GM19438 (cell line): ENCODE measurements around the gene IL27RA.

Experiments
- ATAC-seq: cut with Tn5 transposase; IDR thresholded peaks from one replicate; pipeline ENCODE4 v1.9.1; 2021; ENCODE audit warnings: low read depth; ENCODE audit not compliant: unreplicated experiment

The IL27RA gene

GRCh38 chr19:14031719-14032480 lies at the start of gene IL27RA:
Gene IL27RA, plus strand, starts transcription at chr19:14031762. Its CDS starts 111 bp downstream, at chr19:14031873.
- ATAC-seq = peak; percentile 62

- no peak for ATAC-seq
Measured at GRCh38 chr19:13981988-13982501, 49.5 kb upstream of the IL27RA start.

GRCh38 chr19:13982773-13983172 lies 48.8 kb upstream of the IL27RA start:
- ATAC-seq = no peak

GRCh38 chr19:13983213-13983889 lies 48.2 kb upstream of the IL27RA start:
- no peak for ATAC-seq

- ATAC-seq = no peak
Measured at GRCh38 chr19:13984186-13984585, 47.4 kb upstream of the IL27RA start.

- ATAC-seq = no peak
Measured at GRCh38 chr19:13984875-13985741, 46.5 kb upstream of the IL27RA start.

- peak; percentile 19 for ATAC-seq
Measured at GRCh38 chr19:13985771-13986347, 45.7 kb upstream of the IL27RA start.

- ATAC-seq = peak; percentile 78
Measured at GRCh38 chr19:13986348-13986904, 45.1 kb upstream of the IL27RA start.

- ATAC-seq = no peak
Measured at GRCh38 chr19:13987101-13987890, 44.3 kb upstream of the IL27RA start.

GRCh38 chr19:13989487-13989886 lies 42.1 kb upstream of the IL27RA start:
- ATAC-seq = no peak

- no peak for ATAC-seq
Measured at GRCh38 chr19:13990085-13990484, 41.5 kb upstream of the IL27RA start.

GRCh38 chr19:13992025-13992424 lies 39.5 kb upstream of the IL27RA start:
- no peak for ATAC-seq

GRCh38 chr19:13993590-13994300 lies 37.8 kb upstream of the IL27RA start:
- ATAC-seq = no peak

- ATAC-seq = no peak
Measured at GRCh38 chr19:13995017-13995728, 36.4 kb upstream of the IL27RA start.

GRCh38 chr19:13995878-13996765 lies 35.4 kb upstream of the IL27RA start:
- ATAC-seq = no peak

GRCh38 chr19:13996928-13997630 lies 34.5 kb upstream of the IL27RA start:
- no peak for ATAC-seq

GRCh38 chr19:13997631-13997962 lies 34.0 kb upstream of the IL27RA start:
- no peak for ATAC-seq
